Measurements from ENCODE around the gene CDC37. TPM values are rescaled to one million over a fixed set of nuclear protein-coding genes. Genes with fewer than 3 reads are reported as not detected.

Gene CDC37
- total and polyA plus RNA-seq, 2 of the 4 experiments (the other 2 are of a cell fraction), result 209 to 650 TPM

DNA sequence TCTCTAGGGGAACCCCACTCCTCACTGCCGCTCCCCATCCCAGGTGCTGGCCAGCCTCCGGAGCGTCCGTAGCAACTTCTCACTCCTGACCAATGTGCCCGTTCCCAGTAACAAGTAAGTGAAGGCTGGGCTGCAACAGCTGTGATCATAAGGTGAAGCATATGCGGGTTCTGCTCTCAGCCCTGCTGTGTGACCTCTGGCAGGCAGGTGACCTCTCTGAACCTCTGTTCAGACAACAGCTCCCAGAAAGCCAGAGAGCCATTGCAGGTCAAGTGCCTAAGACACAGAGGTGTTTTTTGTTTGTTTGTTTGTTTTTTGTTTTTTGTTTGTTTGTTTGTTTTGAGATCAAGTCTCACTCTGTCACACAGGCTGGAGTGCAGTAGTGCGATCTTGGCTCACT lies 45.7 kb upstream of the CDC37 start:
- dilution Hi-C loops (cut with HindIII; ENCODE audit: low sequenced_read_pairs, unreplicated experiment), result no loop called here

More for the DNA sequence above, 45.7 kb upstream of the CDC37 start:
- no peak overlapping the region for H4K5ac ChIP-seq (ENCODE audit: low read depth, low read length)
- no peak overlapping the region for H3K18ac ChIP-seq (ENCODE audit: low read depth, low read length)
- no peaks in the 10 kb centered on the region for H3K4me1 ChIP-seq (ENCODE audit: control insufficient read depth, insufficient read depth, low read length)
- H3K23ac ChIP-seq (ENCODE audit: low read depth, low read length), result no peak overlapping the region
- no peak overlapping the region for H2AK5ac ChIP-seq (ENCODE audit: low read depth, low read length)
- H2AK9ac ChIP-seq (replicated peaks; ENCODE audit: low read depth, low read length, poor library complexity), result no peak overlapping the region
- peaks cover 0 to 16% of the 10 kb centered on the region in 2 experiments; a peak in 1 of 4 replicates for H3K79me1 ChIP-seq (ENCODE audit: low read depth in 1 of 2, low read length in 2 of 2)
- no peak overlapping the region for H4K91ac ChIP-seq (ENCODE audit: insufficient read depth, low read depth, low read length)
- no peak overlapping the region for H2BK15ac ChIP-seq (ENCODE audit: low read depth, low read length)
- CTCF ChIA-PET, result no interaction called here
- H2BK5ac ChIP-seq (ENCODE audit: low read depth, low read length, poor library complexity, severe bottlenecking), result no peak overlapping the region
- no peak overlapping the region for H2BK120ac ChIP-seq (ENCODE audit: low read depth, low read length)
- H3K4me2 ChIP-seq (ENCODE audit: low read depth, low read length), result no peak overlapping the region
- no peak for DNase-seq
- no peak overlapping the region for H3K4ac ChIP-seq (ENCODE audit: low read depth, low read length)
- in situ Hi-C loops (cut with MboI; ENCODE audit: low sequenced_read_pairs) (no loop called here), intact Hi-C loops (cut with micrococcal nuclease) (no loop called here)
- no peak overlapping the region for H3K9ac ChIP-seq (ENCODE audit: low read depth, low read length)
- WGBS, 2 experiments (ENCODE audit: extremely low coverage in 2 of 2, insufficient read length in 1 of 2), result 90% methylated on average over 4 of the region's 7 CpGs; no CpG with 5 or more reads in 1 of the 2 experiments
- no peaks in the 10 kb centered on the region for H3K9me3 ChIP-seq (ENCODE audit: control insufficient read depth, insufficient read depth, low read length)
- H3K4me3 ChIP-seq (ENCODE audit: insufficient read depth, low read depth, low read length), result no peak overlapping the region
- no peak overlapping the region for H2AFZ ChIP-seq (replicated peaks; ENCODE audit: low read length, poor library complexity)
- H3K9me1 ChIP-seq (ENCODE audit: insufficient read depth, low read length), result peaks cover 5% of the 10 kb centered on the region; the same call in 1 of the 2 replicates
- no peaks in the 10 kb centered on the region for H3K27me3 ChIP-seq (ENCODE audit: control insufficient read depth, insufficient read depth, low read length)
- TF ChIP-seq NFE2L2 (IDR thresholded peaks at IDR 0.05; ENCODE audit: low read depth, low read length) (no peak), MAFK (IDR thresholded peaks at IDR 0.05; ENCODE audit: low read depth, low read length) (no peak)
- H4K20me1 ChIP-seq (ENCODE audit: insufficient read depth, low read length), result no peaks in the 10 kb centered on the region; the same call in 1 of the 2 replicates
- H4K8ac ChIP-seq (ENCODE audit: low read depth in 2 of 2, low read length in 2 of 2), result no peak overlapping the region
- no peak overlapping the region for H3K14ac ChIP-seq (replicated peaks; ENCODE audit: low read depth, low read length)
- no peak overlapping the region for H2BK20ac ChIP-seq (ENCODE audit: low read depth, low read length)
- H3K27ac ChIP-seq (ENCODE audit: insufficient read depth, low read length), result no peak overlapping the region
- no peak overlapping the region for H3K56ac ChIP-seq (ENCODE audit: extremely low read depth, insufficient read depth, low read length)
- ATAC-seq (ENCODE audit: low read depth), result no peak
- POLR2A ChIA-PET (ENCODE audit: unreplicated experiment), result no interaction called here
- peaks cover 10% of the 10 kb centered on the region for H3K36me3 ChIP-seq (ENCODE audit: control insufficient read depth, insufficient read depth, low read length)
- no TSS peak for BruUV-seq (replicated peaks)

Measured in IMR-90 (cell line).